HepG2 (cell line): ENCODE measurements around the gene ABCB8. TPM values are rescaled to one million over a fixed set of nuclear protein-coding genes. Genes with fewer than 3 reads are reported as not detected.

Source experiments
- ATAC-seq: fragments of 200-7000 bp; cut with Tn5 transposase; 3 replicates; pipeline ENCODE4 v1.9.1; 2020; ENCODE audit warnings: mild to moderate bottlenecking, moderate library complexity
- BruUV-seq: library from RNA; stranded (reverse); fragments of 400-500 nt; replicated peaks from 2 replicates; lab custom pipeline; 2021; lab: Mats Ljungman, UMichigan
- CTCF ChIA-PET: fragments of 300-600 bp; formaldehyde crosslinking; extraction: SDS; loops from one replicate; lab custom pipeline; 2021; ENCODE audit warnings: low total read pairs, inconsistent platforms, low intra/inter-chr PET ratio; lab: Yijun Ruan, JAX
- POLR2A ChIA-PET: fragments of 350-600 bp; sonication (Branson Sonifier 250); formaldehyde crosslinking; loops from one replicate; lab custom pipeline; 2020; ENCODE audit warnings: antibody characterized with exemption, inconsistent platforms; lab: Yijun Ruan, JAX
- DNase-seq: peaks from one replicate; pipeline ENCODE4 v3.0.0-alpha.2; 2015; ENCODE audit warnings: low spot score
- FAIRE-seq: peaks from 3 replicates; lab custom pipeline; 2011; peaks lifted over from hg19 to GRCh38; lab: Jason Lieb, UNC
- H2AFZ ChIP-seq: one replicate; pipeline ENCODE4 v1.6.1; 2011; ENCODE audit warnings: low read length, inconsistent platforms
- H3K27ac ChIP-seq: fragments of 300-600 bp; 3 replicates; pipeline ENCODE4 v1.8.0; 2011; ENCODE audit warnings: mixed run types, mild to moderate bottlenecking, mixed read lengths, low read length, inconsistent platforms; ENCODE audit not compliant: insufficient read depth; ENCODE audit errors: extremely low read length
- H3K27me3 ChIP-seq, 2 experiments: fragments of 200-600 bp in 1 of 2; 2 replicates in 1 of 2; 3 replicates in 1 of 2; pipeline versions ENCODE4 v1.6.0 to v1.8.0; 2011; ENCODE audit warnings: low read length in 2 of 2, mild to moderate bottlenecking in 2 of 2, moderate library complexity in 2 of 2, inconsistent platforms in 1 of 2; ENCODE audit not compliant: insufficient read depth in 2 of 2, control insufficient read depth in 1 of 2
- H3K36me3 ChIP-seq, 2 experiments: fragments of 200-600 bp in 1 of 2; replicated peaks in 1 of 2; 2 replicates in 1 of 2; 3 replicates in 1 of 2; pipeline versions ENCODE4 v1.5.1 to v1.8.0; 2011; ENCODE audit warnings: low read length in 2 of 2, inconsistent platforms in 1 of 2; ENCODE audit not compliant: insufficient read depth in 2 of 2, control insufficient read depth in 1 of 2
- H3K4me1 ChIP-seq: 2 replicates; pipeline ENCODE4 v1.5.1; 2012; ENCODE audit warnings: low read length, inconsistent platforms; ENCODE audit not compliant: insufficient read depth
- H3K4me2 ChIP-seq: 2 replicates; pipeline ENCODE4 v1.6.0; 2011; ENCODE audit warnings: low read depth, low read length, inconsistent platforms
- H3K4me3 ChIP-seq, 3 experiments: fragments of 200-600 bp in 1 of 3; sonication (generic), shearing (Covaris generic) in 1 of 3; replicated peaks in 1 of 3; 2 replicates each; pipeline ENCODE4 v1.5.1; 2011 to 2016; ENCODE audit warnings: low read length in 3 of 3, inconsistent platforms in 2 of 3, low read depth in 2 of 3, mild to moderate bottlenecking in 2 of 3, control low read depth in 1 of 3, mixed read lengths in 1 of 3; ENCODE audit not compliant: insufficient read depth in 1 of 3
- H3K79me2 ChIP-seq: one replicate; pipeline ENCODE4 v1.6.1; 2011; ENCODE audit warnings: low read length, inconsistent platforms; ENCODE audit not compliant: insufficient read depth
- H3K9ac ChIP-seq: 2 replicates; pipeline ENCODE4 v1.6.0; 2011; ENCODE audit warnings: mild to moderate bottlenecking, low read depth, low read length, inconsistent platforms; ENCODE audit not compliant: insufficient read depth
- H3K9me3 ChIP-seq: 2 replicates; pipeline ENCODE4 v1.5.1; 2012; ENCODE audit warnings: mild to moderate bottlenecking, low read length
- H4K20me1 ChIP-seq: 2 replicates; pipeline ENCODE4 v1.6.0; 2011; ENCODE audit warnings: inconsistent platforms, mild to moderate bottlenecking, low read length, moderate library complexity; ENCODE audit not compliant: insufficient read depth
- ARNT2 ChIP-seq: sonication (generic); formaldehyde crosslinking; IDR thresholded peaks from 2 replicates; pipeline ENCODE4 v1.8.0; 2022; ENCODE audit warnings: mild to moderate bottlenecking, low read depth, missing genetic modification reagents, moderate library complexity
- CBX5 ChIP-seq: sonication (generic); formaldehyde crosslinking; IDR thresholded peaks from 2 replicates; pipeline ENCODE4 v1.4.0; 2020; ENCODE audit warnings: missing genetic modification reagents, borderline replicate concordance
- E2F2 ChIP-seq: sonication (generic); formaldehyde crosslinking; IDR thresholded peaks from 2 replicates; pipeline ENCODE4 v1.4.0; 2020; ENCODE audit warnings: missing genetic modification reagents, borderline replicate concordance
- FOXK2 ChIP-seq: fragments of 450-650 bp; IDR thresholded peaks from 2 replicates; pipeline ENCODE4 v1.6.1; 2016
- HES4 ChIP-seq: sonication (generic); formaldehyde crosslinking; IDR thresholded peaks from 2 replicates; pipeline ENCODE4 v1.9.0; 2021; ENCODE audit warnings: mild to moderate bottlenecking, missing genetic modification reagents, borderline replicate concordance
- HMG20A ChIP-seq: IDR thresholded peaks from 2 replicates; pipeline ENCODE4 v1.6.1; 2016; ENCODE audit warnings: borderline replicate concordance
- HNF4A ChIP-seq: sonication (generic); formaldehyde crosslinking; IDR thresholded peaks from 2 replicates; pipeline ENCODE4 v1.4.0; 2020; ENCODE audit warnings: missing genetic modification reagents
- IRF2 ChIP-seq: IDR thresholded peaks from 2 replicates; pipeline ENCODE4 v1.6.1; 2018; ENCODE audit warnings: missing genetic modification reagents, missing compliant biosample characterization
- MAF1 ChIP-seq: sonication (generic); formaldehyde crosslinking; IDR thresholded peaks from 2 replicates; pipeline ENCODE4 v1.5.0; 2020; ENCODE audit warnings: missing genetic modification reagents, borderline replicate concordance
- PCBP2 ChIP-seq: fragments of 200-400 bp; formaldehyde crosslinking; optimal IDR thresholded peaks from 2 replicates; pipeline ENCODE3; 2018; ENCODE audit warnings: low read length, low read depth; ENCODE audit not compliant: poor library complexity, severe bottlenecking
- RNF2 ChIP-seq: fragments of 450-650 bp; conservative IDR thresholded peaks from 2 replicates; pipeline ENCODE4 v1.6.1; 2016; ENCODE audit warnings: low read depth
- SP4 ChIP-seq: sonication (generic); formaldehyde crosslinking; IDR thresholded peaks from 2 replicates; pipeline ENCODE4 v1.8.1; 2023; ENCODE audit warnings: mild to moderate bottlenecking, missing genetic modification reagents
- SP5 ChIP-seq: IDR thresholded peaks from 2 replicates; pipeline ENCODE4 v1.6.1; 2016; ENCODE audit warnings: low read depth, borderline replicate concordance
- TOPORS ChIP-seq: sonication (generic); formaldehyde crosslinking; IDR thresholded peaks from 2 replicates; pipeline ENCODE4 v1.8.0; 2023; ENCODE audit warnings: mild to moderate bottlenecking, missing genetic modification reagents
- ZNF343 ChIP-seq: sonication (generic); formaldehyde crosslinking; IDR thresholded peaks from 2 replicates; pipeline ENCODE4 v1.4.0; 2020; ENCODE audit warnings: mild to moderate bottlenecking, missing genetic modification reagents
- ZNF503 ChIP-seq: sonication (generic); formaldehyde crosslinking; IDR thresholded peaks from 2 replicates; pipeline ENCODE4 v1.4.0; 2020; ENCODE audit warnings: missing genetic modification reagents
- WGBS: methylation state at CpG from one replicate; pipeline ENCODE4 v1.1.6; 2017; ENCODE audit warnings: low lambda C conversion rate; 5-methylcytosine and 5-hydroxymethylcytosine counted together
- in situ Hi-C: cut with HindIII; loops from 2 replicates; pipeline ENCODE4 v1.10.0; 2017; ENCODE audit warnings: low pct_unique_long_range_greater_than_20kb; ENCODE audit not compliant: extremely low pct_ligation_motif_present
- intact Hi-C: fragments of 100-400 bp; cut with micrococcal nuclease; formaldehyde crosslinking; loops from one replicate; pipeline ENCODE4 v1.10.0; 2022; ENCODE audit not compliant: unreplicated experiment
- polyA plus RNA-seq, 8 experiments: library from polyadenylated mRNA; depleted of rRNA in 3 of 8; stranded (reverse) in 7 of 8; unstranded in 1 of 8; fragments of >200 nt; fragmentation: Illumina TruSeq in 4 of 8; extraction: Trizol in 4 of 8; gene quantifications; 2 replicates each; pipeline versions ENCODE4 v1.2.1 to v1.2.3, GENCODE V29; 2011 to 2016; ENCODE audit warnings: low read depth in 4 of 8, missing spikeins in 1 of 8, mixed read lengths in 1 of 8; ENCODE audit not compliant: insufficient read depth in 1 of 8
- total RNA-seq, 5 experiments: library from RNA; depleted of rRNA; stranded (reverse); fragments of >200 nt; fragmentation: Illumina TruSeq; extraction: Trizol; gene quantifications; 2 replicates each; pipeline ENCODE4 v1.2.3, GENCODE V29; 2016; ENCODE audit warnings: low read depth in 1 of 5
- TF ChIP-seq, protein P1 (sequence below): sonication (generic); formaldehyde crosslinking; IDR thresholded peaks from 2 replicates; pipeline ENCODE4 v1.8.0; 2022; ENCODE audit warnings: missing genetic modification reagents, mild to moderate bottlenecking, inconsistent platforms, borderline replicate concordance
- TF ChIP-seq, protein P2 (sequence below): sonication (generic); formaldehyde crosslinking; IDR thresholded peaks from 2 replicates; pipeline ENCODE4 v1.4.0; 2020; ENCODE audit warnings: mild to moderate bottlenecking, missing genetic modification reagents

ABCB8 gene
- total and polyA plus RNA-seq, 2 of the 13 experiments (the other 11 are each of a cell fraction or from before 2014, with no cell fraction given): 6.6 to 16.7 TPM

DNA sequence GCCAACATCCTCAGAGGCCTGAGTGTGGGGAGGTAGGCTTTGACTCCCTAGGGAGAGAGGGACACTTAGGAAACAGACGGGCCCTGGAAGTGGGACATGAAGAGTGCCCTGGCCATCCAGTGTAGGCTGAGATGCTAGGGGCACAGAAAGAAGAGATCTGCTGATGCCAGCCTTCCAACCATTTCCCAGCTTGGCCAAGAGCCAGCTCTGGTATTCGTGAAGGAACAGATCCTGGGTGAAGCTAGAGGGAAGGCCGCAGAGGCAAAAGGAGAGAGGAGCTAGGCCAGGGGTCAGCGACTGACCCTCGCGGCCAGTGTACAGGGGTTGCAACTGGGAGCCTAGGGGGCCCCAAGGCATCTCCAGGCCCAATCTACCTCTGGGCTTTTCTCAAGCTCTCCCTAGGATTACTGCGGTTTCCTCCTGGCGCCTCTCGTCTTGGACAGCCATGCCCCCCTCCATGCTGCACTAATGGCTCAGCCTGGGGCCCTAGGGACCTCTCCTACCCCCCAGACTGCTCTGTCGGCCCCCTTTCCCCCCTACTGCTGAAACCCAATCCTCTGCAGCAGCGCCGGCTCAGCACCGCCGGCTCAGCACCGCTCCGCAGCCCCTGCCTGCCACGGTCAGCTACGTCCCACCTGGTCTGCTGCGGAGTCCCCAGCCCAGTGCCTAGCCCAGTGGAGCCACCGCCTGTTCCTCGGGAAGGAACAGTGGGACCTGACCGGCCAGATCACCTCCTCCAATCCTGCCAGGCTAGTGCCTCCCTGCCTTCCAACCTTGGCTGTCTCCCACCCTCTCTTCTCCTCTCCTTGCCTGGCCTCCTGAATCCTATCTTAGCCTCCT, 19.9 kb downstream of the ABCB8 start, which contains the start of gene ASIC3:
Gene ASIC3, plus strand, starts transcription at position 556 of the 840 bp plus-strand sequence. CDS start 355 bp downstream, outside the sequence.
- Histone ChIP-seq H3K4me2 (no peak within 1 kb of the TSS), H3K79me2 (no peaks in the 10 kb centered on the region), H3K4me1 (no peaks in the 10 kb centered on the region), H3K4me3 (no peak within 1 kb of the TSS), H3K27me3 (peaks cover 1 to 12% of the 10 kb centered on the region in 2 experiments; a peak in 3 of 5 replicates), H3K9ac (no peak within 1 kb of the TSS), H4K20me1 (no peaks in the 10 kb centered on the region), H2AFZ (no peak within 1 kb of the TSS), H3K27ac (no peak within 1 kb of the TSS), H3K9me3 (no peaks in the 10 kb centered on the region), H3K36me3 (no peaks in the 10 kb centered on the region)
- CTCF ChIA-PET: no interaction called here
- no TSS peak for BruUV-seq
- DNase-seq: no peak
- in situ Hi-C loops: no loop called here
- ATAC-seq: no peak
- POLR2A ChIA-PET: no interaction called here
- no peak for TF ChIP-seq HNF4A
- TF ChIP-seq ZNF343 (CRISPR knock-in tag): no peak
- TF ChIP-seq, protein P1, sequence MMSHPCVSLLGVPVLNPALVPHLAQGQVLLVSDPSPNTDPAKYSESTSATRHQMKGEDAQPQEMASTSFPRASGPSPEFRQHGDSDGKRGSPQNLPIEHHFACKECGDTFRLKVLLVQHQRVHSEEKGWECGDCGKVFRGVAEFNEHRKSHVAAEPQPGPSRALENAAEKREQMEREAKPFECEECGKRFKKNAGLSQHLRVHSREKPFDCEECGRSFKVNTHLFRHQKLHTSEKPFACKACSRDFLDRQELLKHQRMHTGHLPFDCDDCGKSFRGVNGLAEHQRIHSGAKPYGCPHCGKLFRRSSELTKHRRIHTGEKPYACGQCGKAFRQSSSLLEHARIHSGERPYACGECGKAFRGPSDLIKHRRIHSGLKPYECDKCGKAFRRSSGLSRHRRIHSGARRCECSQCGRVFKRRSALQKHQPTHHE (CRISPR knock-in tag): no peak
- no peak for TF ChIP-seq E2F2 (CRISPR knock-in tag)
- TF ChIP-seq IRF2 (CRISPR knock-in tag): no peak
- no peak for TF ChIP-seq HMG20A (CRISPR knock-in tag)
- TF ChIP-seq TOPORS (CRISPR knock-in tag): no peak
- TF ChIP-seq, protein P2, sequence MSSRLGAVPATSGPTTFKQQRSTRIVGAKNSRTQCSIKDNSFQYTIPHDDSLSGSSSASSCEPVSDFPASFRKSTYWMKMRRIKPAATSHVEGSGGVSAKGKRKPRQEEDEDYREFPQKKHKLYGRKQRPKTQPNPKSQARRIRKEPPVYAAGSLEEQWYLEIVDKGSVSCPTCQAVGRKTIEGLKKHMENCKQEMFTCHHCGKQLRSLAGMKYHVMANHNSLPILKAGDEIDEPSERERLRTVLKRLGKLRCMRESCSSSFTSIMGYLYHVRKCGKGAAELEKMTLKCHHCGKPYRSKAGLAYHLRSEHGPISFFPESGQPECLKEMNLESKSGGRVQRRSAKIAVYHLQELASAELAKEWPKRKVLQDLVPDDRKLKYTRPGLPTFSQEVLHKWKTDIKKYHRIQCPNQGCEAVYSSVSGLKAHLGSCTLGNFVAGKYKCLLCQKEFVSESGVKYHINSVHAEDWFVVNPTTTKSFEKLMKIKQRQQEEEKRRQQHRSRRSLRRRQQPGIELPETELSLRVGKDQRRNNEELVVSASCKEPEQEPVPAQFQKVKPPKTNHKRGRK (CRISPR knock-in tag): no peak
- TF ChIP-seq SP4 (CRISPR knock-in tag): no peak
- TF ChIP-seq HES4 (CRISPR knock-in tag): no peak
- TF ChIP-seq CBX5 (CRISPR knock-in tag): no peak
- TF ChIP-seq ARNT2 (CRISPR knock-in tag): no peak
- TF ChIP-seq MAF1: no peak
- TF ChIP-seq FOXK2: no peak
- TF ChIP-seq RNF2: no peak
- no peak for TF ChIP-seq PCBP2
- TF ChIP-seq ZNF503 (CRISPR knock-in tag): no peak
- TF ChIP-seq SP5 (CRISPR knock-in tag): no peak
- intact Hi-C loops: no loop called here
- WGBS: 68% methylated on average over 19 of the region's 22 CpGs
- no peak for FAIRE-seq
